NCI-H1417 (cell line): ENCODE results near the gene TMEM219.
"Not testable (repeated sequence)": the region's sequence is repeated elsewhere in the genome, so short reads cannot be mapped to it uniquely, and the experiment has no call there.

Source experiments
- DNase-seq, 3 experiments: peaks; one replicate each; lab custom pipeline; 2025; lab: John Stamatoyannopoulos, UW

Gene TMEM219

DNA sequence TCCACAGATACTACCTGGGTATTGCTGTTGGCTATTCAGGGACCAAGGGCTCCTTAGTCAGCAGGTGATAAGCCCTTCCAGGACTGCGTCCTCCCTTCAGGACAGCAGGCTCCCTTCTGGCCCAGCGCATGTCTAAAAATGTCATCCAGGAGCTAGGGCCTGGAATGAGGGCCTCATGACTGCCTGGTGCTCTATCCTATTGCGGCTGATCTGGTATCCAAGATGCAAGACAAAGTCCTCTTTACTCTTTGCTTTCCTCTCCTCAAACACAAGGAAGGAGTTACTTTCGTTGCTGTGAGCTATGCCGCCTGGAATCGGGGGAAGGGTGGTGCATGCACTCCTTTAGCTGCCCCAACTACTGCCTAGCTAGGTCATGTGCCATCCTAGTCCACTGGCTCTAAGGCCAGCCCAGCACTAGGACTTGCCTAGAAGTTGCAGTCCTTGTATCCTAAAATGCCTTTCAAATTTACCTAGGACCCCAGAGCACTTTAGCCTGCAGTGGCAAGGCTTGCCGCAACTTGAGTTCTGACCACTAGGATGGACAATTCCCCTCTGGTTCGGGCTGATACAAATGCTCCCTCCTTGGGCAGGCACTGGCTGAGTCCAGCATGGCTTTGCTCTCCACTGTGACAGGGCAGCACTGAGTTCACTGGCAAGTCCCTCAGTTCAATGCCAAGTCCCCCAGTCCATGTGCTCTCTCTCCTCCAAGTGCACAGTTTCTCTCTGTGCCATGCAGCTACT, 10.1 kb upstream of the TMEM219 start:
- no peak for DNase-seq

DNA sequence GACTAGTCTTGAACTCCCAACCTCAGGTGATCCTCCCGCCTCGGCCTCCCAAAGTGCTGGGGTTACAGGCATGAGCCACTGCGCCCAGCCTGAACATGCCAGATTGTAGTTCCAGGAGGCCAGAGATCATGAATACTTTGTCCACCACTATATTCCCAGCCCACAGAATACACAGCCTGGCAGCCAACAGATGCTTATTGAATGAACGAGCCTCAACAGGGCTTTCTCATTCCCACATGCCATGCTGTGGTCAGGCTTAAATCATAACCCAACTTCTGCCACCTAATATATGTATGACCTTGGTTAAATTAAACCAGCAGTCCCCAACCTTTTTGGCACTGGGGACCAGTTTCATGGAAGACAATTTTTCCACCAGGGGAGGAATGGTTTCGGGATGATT, 3.1 kb upstream of the TMEM219 start:
- DNase-seq = no peak

DNA sequence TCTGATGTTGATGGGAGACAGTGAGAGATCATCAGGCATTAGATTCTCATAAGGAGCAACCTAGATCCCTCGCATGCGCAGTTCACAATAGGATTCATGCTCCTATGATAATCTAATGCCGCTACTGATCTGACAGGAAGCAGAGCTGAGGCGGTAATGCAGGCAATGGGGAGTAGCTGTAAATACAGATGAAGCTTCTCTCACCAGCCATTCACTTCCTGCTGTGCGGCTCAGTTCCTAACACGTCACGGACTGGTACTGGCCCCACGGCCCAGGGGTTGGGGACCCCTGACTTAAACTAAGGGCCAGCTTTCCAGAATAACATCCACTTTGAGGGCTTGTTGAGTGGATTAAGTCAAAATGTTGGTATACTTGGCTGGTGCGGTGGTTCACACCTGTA, 2.6 kb upstream of the TMEM219 start:
- DNase-seq = no peak

- DNase-seq = not testable (repeated sequence)
Observed at GRCh38 chr16:29959821-29960220, 2.1 kb upstream of the TMEM219 start.

GRCh38 chr16:29961127-29961478, 776 bp upstream of the TMEM219 start:
- no peak for DNase-seq

DNA sequence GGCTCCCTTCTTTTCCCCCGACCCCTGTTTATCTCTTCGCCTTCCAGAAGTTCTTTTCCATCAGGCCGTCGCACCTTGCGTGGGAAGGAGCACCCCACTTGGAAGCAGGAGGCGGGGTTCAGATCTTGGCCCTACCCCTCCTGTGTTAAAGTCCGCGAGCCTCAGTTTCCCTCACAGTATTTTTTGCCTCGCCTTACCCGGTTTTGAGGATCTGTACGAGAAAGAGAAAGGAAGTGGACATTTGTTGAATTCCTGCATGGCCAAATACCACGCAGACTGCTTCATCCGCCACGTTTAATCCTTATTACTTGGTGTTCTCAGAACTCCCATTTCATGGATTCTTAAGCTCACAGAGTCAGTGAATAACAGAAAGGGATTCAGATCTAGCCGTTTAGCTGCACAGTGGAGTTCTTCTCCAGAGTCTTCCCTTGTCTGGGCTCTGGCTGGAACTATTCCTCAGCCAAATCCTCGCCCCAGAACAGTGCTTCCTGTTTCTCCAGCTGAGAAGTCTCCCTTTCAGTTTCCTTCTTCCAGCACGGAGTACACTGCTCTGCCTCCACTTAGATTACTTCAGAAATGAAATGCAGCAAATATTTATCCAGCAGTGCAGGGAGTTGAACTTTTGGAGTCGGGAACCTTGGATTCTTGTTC, 590 bp downstream of the TMEM219 start:
- peak in 1 of 3 experiments; percentile 42 for DNase-seq

- no peak for DNase-seq
Observed at GRCh38 chr16:29963021-29963743, 1.3 kb downstream of the TMEM219 start.

DNA sequence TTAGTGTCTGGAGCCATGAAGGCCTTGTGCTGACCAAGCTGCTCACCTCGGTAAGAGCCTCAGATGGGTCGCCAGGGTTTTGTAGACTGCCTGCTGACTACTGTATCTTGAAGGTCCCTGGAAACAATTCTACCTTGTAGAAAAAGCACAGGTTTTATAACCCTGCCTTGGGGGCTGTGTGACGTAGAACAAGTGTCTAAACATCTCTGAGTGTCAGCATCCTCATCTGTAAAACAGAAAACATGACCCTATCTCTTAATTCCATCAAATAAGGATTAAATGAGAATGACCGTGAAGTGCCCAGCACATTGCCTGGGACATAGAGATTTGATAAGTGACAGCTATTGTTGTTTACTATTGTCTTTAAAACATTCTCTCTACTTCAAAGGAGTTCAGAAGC, 6.3 kb downstream of the TMEM219 start:
- DNase-seq = no peak

DNA sequence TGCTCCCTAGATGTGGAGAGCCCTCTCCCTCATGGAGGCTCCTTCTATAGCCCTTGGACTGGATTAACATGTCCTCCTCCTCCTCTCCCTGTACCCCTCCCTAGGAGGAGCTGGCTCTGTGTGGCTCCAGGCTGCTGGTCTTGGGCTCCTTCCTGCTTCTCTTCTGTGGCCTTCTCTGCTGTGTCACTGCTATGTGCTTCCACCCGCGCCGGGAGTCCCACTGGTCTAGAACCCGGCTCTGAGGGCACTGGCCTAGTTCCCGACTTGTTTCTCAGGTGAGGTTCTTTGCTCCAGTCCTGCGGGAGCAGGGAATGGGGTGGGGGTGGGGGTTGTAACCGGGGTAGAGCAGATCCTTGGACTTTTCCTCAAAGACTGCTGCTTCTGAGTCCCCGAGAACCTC, 9.4 kb downstream of the TMEM219 start:
- no peak for DNase-seq

DNA sequence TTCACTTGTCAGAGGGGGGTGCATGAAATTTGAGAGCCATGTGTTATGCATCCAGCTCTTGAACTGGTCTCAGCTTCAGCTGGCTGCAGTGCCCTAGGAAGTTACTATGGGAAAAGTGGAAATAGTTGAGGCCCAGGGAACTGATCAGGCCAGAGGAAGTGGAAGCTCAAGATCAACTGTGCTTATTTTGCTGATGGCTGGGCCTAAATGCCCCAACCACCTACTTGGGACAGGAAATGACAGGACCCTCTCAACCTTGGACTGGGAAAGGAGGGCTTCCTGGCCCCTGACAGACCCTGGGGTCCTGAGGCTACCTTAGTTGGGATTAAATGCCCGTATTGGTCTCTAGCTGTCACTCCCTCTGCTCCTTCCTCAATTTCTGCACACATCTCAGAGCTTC, 10.6 kb downstream of the TMEM219 start:
- DNase-seq = no peak

DNA sequence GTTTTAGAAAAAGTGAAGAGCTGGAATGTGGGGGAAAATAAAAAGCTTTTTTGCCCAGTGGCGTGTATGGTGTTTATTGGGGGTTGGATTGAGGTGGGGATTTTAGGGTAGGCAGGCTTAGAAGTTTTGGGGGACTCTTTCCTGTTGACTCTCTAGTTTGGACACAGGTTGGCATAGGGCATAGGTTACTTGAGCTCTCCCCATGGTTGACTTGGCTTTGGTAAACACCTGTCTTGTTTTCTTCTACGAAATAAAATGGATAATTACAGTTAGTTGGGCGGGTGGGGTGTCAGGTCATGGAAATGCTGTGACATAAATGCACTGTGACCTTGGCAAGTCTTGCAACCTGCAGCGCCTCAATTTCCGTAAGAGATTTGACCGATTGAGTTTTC, 11.1 kb downstream of the TMEM219 start:
- DNase-seq = no peak

DNA sequence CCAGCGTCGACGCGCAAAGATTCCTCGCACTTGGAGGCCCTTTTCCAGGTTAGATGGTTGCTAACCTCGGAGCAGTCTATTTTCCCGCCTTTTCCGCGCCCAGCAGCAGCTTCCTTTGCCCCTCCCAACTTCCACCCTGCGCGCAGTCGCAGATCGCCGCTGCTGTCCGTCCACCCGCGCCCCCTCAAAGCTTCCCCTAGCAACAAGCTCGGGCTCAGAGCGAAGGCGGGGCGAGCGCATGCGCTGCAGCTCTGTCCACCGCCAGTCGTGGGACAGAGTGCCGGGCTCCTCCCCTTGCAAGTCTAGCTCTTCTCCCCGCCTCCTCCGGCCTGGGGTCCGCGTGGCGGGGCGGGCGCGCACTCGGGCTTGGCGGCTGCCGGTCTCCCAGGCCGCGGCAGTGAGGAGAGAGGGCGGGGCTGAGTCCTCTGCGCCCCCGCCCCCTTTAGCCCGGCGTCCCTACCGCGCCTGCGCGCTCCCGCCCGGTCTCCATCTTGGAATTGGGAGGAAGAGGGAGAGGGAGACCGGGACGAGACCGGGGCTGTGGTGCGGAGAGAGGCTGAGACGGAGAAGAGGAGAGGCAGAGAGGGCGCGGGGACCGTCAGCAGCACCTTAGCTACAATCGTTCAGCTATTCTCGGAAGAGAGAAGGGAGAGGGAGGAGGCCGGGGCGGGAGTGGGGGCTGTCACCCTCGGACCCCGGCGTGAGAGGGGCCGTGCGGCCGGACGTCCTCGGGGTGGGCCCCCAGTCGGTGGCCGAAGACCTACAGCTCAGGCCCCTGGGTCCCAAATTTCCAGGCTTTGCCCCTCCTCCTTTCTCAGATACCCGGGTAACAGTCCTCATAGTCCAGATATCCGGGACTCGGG, 11.7 kb downstream of the TMEM219 start, which contains the start of gene TAOK2:
Gene TAOK2, plus strand, starts transcription at position 485 of the 863 bp plus-strand sequence. CDS start 3,905 bp downstream, outside the sequence.
- peak; percentile 94 to 99 (median 98) for DNase-seq

DNA sequence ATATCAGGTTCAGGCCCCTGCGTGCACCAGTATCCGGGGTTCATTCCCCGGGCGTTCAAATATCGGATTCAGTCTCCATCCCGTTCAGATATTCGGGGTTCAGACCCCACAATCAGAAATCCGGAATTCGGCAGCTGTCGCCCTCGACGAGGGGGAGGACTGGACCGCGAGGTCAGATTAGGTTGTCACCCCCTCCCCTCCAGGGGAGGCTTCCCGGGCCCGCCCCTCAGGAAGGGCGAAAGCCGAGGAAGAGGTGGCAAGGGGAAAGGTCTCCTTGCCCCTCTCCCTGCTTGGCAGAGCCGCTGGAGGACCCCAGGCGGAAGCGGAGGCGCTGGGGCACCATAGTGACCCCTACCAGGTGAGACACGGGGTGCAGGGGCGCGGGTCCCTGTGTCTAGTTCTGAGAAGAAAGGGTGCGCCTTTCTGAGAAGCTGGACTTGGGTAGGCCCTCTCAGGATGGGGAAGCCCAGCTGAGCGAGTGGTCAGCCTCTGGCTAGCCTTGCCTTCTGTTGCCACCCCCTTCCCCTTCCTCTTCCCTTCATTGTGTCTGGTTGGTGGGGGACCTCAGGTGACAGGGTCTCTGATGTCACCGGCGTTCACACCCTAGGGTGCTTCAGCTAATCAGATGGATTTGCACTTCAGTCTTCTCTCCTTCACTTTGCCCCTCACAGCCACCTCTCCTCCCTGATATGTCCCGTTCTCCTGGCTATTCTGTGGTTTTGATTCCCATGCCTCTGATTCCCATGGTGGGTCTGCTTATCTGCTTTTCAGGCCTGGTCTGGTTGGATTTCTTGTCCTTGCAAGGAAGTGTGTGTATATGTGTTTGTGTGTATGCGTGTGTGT, 12.6 kb downstream of the TMEM219 start:
- DNase-seq = peak in 2 of 3 experiments; percentile 28 to 46

GRCh38 chr16:29975134-29975538, 13.3 kb downstream of the TMEM219 start:
- DNase-seq = no peak

DNA sequence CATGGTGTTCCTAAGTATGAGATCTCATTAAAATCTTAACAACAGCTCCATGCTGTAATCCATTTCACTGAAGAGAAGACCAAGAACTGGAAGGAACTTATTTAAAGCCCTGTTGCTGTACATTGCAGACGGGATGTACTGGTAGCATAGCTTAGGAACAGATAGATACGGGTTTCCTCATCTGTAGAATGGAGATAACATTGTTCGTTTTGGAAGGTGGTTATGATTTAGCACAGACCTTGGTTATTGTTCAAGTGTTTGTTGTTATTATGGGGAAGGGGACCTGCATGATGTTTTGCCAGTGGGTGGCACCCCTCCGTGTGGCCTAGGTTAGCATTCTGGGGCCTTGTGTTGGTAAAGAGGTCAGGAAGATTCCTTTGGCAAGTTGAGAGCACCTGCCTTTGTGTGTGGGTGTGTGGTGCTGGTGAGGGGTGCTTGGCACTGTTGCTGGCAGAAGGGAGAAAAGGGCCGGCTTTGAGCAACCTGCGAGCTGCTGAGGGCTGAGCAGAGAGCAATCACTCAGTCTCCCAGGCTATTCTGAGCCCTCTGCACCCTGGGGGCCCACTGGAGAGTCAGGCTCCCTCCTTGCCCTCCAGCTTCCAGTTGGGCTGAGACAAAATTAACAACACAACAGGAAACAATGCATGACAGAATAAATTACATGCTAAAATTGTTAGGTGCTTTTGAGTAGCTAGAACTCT, 14.1 kb downstream of the TMEM219 start:
- peak in 1 of 3 experiments; percentile 8 for DNase-seq

- no peak for DNase-seq
Observed at GRCh38 chr16:29977063-29977825, 15.4 kb downstream of the TMEM219 start.

- DNase-seq = no peak
Observed at GRCh38 chr16:29978081-29978480, 16.2 kb downstream of the TMEM219 start.

DNA sequence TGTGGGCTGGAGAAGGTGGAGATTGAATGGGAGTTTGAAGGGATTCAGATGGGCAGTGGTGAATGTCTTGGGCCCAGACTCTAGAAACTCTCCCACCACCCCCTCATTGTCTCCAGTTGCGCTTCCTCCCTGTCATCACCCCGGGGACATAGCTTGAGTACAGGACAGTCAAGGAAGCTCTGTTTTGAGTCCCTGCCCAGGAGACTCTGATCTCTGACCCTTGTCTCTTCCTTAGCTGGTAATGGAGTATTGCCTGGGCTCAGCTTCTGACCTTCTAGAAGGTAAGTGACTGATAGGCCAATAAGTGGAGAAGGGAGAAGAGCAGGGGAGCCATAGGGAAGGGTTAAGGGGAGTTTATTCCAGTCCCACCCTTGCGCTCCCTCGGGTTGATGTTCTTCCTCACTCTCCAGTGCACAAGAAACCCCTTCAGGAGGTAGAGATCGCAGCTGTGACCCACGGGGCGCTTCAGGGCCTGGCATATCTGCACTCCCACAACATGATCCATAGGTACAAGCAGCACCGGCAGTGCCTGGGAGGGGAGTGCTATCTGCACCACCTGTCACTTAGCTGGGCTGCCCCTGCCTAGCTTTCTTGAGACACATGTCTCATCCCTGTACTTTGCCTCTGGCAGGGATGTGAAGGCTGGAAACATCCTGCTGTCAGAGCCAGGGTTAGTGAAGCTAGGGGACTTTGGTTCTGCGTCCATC, 16.8 kb downstream of the TMEM219 start:
- DNase-seq = no peak
